Measurements from ENCODE around the gene HARS1.

- no peak for TF ChIP-seq CTCF (conservative IDR thresholded peaks at IDR 0.05; ENCODE audit: low read length)
- no peak for TF ChIP-seq EZH2phosphoT487 (IDR thresholded peaks at IDR 0.05; ENCODE audit: borderline replicate concordance, low read depth, low read length)
Measured at GRCh38 chr5:140627972-140628371, 63.2 kb downstream of the HARS1 start.
